ENCODE measurements around the gene TMBIM6.

Gene TMBIM6

GRCh38 chr12:49705479-49706134, 35.8 kb upstream of the TMBIM6 start:
- no peak for TF ChIP-seq SIN3A (IDR thresholded peaks at IDR 0.05; ENCODE audit: borderline replicate concordance, insufficient read depth, low read length)
- TF ChIP-seq TAF1 (IDR thresholded peaks at IDR 0.05; ENCODE audit: borderline replicate concordance, insufficient read depth, low read length): no peak
- TF ChIP-seq REST (IDR thresholded peaks at IDR 0.05; ENCODE audit: insufficient read depth in 1 of 2, low read depth in 2 of 2, low read length in 2 of 2): no peak
- TF ChIP-seq FOXP2 (optimal IDR thresholded peaks at IDR 0.05; ENCODE audit: borderline replicate concordance, extremely low read depth, extremely low read length, insufficient read depth): no peak
- no peak for TF ChIP-seq POLR2AphosphoS5 (IDR thresholded peaks at IDR 0.05; ENCODE audit: low read depth, low read length)

- TF ChIP-seq TAF1 (IDR thresholded peaks at IDR 0.05; ENCODE audit: borderline replicate concordance, insufficient read depth, low read length) (no peak), SIN3A (IDR thresholded peaks at IDR 0.05; ENCODE audit: borderline replicate concordance, insufficient read depth, low read length) (no peak), POLR2AphosphoS5 (IDR thresholded peaks at IDR 0.05; ENCODE audit: low read depth, low read length) (no peak), FOXP2 (optimal IDR thresholded peaks at IDR 0.05; ENCODE audit: borderline replicate concordance, extremely low read depth, extremely low read length, insufficient read depth) (no peak), REST (IDR thresholded peaks at IDR 0.05; ENCODE audit: insufficient read depth in 1 of 2, low read depth in 2 of 2, low read length in 2 of 2) (no peak)
These were observed 34.8 kb upstream of the TMBIM6 start for GRCh38 chr12:49706351-49707127.

DNA sequence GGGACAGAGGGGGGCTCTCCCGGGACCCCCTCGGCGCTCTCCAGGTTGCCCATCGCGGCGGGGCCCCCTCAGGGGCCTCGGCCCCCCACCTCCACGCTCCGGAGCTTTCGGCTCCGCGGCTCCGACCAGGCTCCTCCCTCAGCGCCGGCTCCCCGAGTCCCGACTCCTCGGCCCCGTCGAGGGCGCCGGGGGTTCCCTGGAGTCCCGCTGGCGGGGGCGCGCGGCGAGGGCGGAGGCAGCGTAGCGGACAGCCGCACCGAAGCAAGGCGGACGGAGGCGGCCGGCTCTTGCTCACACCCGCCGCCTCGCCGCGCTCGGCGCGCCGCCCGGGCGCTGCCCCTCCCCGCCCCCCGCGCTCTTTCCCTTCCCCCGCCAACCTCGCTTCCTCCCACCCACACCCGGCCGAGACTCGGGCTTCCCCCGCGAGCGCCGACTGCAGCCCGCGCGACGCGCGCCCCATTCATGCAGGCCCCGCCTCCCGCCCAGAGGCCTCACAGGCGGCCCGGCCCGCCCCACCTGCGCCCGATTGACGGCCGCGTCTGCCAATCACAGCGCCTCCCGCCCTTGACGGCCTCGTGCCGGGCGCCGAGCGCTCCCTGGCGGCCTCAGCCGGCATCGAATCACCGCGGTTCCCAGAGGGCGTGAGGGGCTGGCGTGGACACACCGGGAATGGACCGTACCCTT, 34.1 kb upstream of the TMBIM6 start, which contains the start of gene FMNL3:
Gene FMNL3 (minus strand): TSS at position 278 of the 684 bp plus-strand sequence. CDS start 225 bp downstream, at position 53.
- TF ChIP-seq POLR2AphosphoS5 (IDR thresholded peaks at IDR 0.05; ENCODE audit: low read depth, low read length): no peak
- no peak for TF ChIP-seq TAF1 (IDR thresholded peaks at IDR 0.05; ENCODE audit: borderline replicate concordance, insufficient read depth, low read length)
- 0 out of 2 replicates have a peak, but pooled peaks have one; percentile 31 for TF ChIP-seq SIN3A (IDR thresholded peaks at IDR 0.05; ENCODE audit: borderline replicate concordance, insufficient read depth, low read length)
- no peak for TF ChIP-seq REST (IDR thresholded peaks at IDR 0.05; ENCODE audit: insufficient read depth in 1 of 2, low read depth in 2 of 2, low read length in 2 of 2)
- peak; percentile 80 for TF ChIP-seq FOXP2 (optimal IDR thresholded peaks at IDR 0.05; ENCODE audit: borderline replicate concordance, extremely low read depth, extremely low read length, insufficient read depth)

GRCh38 chr12:49707812-49708147, 33.6 kb upstream of the TMBIM6 start:
- TF ChIP-seq TAF1 (IDR thresholded peaks at IDR 0.05; ENCODE audit: borderline replicate concordance, insufficient read depth, low read length) (no peak), REST (IDR thresholded peaks at IDR 0.05; ENCODE audit: insufficient read depth in 1 of 2, low read depth in 2 of 2, low read length in 2 of 2) (no peak), POLR2AphosphoS5 (IDR thresholded peaks at IDR 0.05; ENCODE audit: low read depth, low read length) (no peak), SIN3A (IDR thresholded peaks at IDR 0.05; ENCODE audit: borderline replicate concordance, insufficient read depth, low read length) (no peak), FOXP2 (optimal IDR thresholded peaks at IDR 0.05; ENCODE audit: borderline replicate concordance, extremely low read depth, extremely low read length, insufficient read depth) (no peak)

Data from PFSK-1 (cell line).